HEK293 (cell line): ENCODE measurements around the gene SPTBN2.

ENCODE experiments used
- CTCF ChIA-PET: fragments of 350-600 bp; formaldehyde crosslinking; extraction: SDS; loops from one replicate; lab custom pipeline; 2021; ENCODE audit warnings: antibody characterized with exemption; lab: Yijun Ruan, JAX
- POLR2A ChIA-PET: fragments of 300-600 bp; formaldehyde crosslinking; extraction: SDS; loops from one replicate; lab custom pipeline; 2020; ENCODE audit warnings: antibody characterized with exemption, inconsistent platforms; lab: Yijun Ruan, JAX
- H3K27ac ChIP-seq: fragments of 200-500 bp; sonication (Bioruptor generic); 2 replicates; pipeline ENCODE4 v1.5.1; 2014; ENCODE audit warnings: low read depth, low read length, control low read depth, inconsistent platforms; ENCODE audit errors: extremely low read depth
- H3K36me3 ChIP-seq, 2 experiments: fragments of 200-500 bp in 1 of 2; sonication (Bioruptor generic) in 1 of 2; 1 replicate in 1 of 2; 2 replicates in 1 of 2; pipeline ENCODE4 v1.5.1; 2014 to 2017; ENCODE audit warnings: inconsistent platforms in 2 of 2, low read length in 2 of 2; ENCODE audit not compliant: control insufficient read depth in 2 of 2, insufficient read depth in 1 of 2
- H3K4me1 ChIP-seq: fragments of 200-500 bp; sonication (Bioruptor generic); 2 replicates; pipeline ENCODE4 v1.5.1; 2014; ENCODE audit warnings: mild to moderate bottlenecking, low read length, inconsistent platforms; ENCODE audit not compliant: control insufficient read depth, insufficient read depth
- H3K4me3 ChIP-seq: 2 replicates; pipeline ENCODE4 v1.5.1; 2011; ENCODE audit warnings: low read depth, mild to moderate bottlenecking, control low read depth, low read length, moderate library complexity
- H3K9me3 ChIP-seq: fragments of 200-500 bp; sonication (Bioruptor generic); 2 replicates; pipeline ENCODE4 v1.5.1; 2014; ENCODE audit warnings: low read depth, low read length, inconsistent platforms; ENCODE audit not compliant: control insufficient read depth, insufficient read depth
- GLIS1 ChIP-seq: fragments of 450-650 bp; formaldehyde crosslinking; IDR thresholded peaks from 2 replicates; pipeline ENCODE4 v1.5.1; 2016; ENCODE audit warnings: missing biosample characterization, missing genetic modification characterization
- GLIS2 ChIP-seq: fragments of 450-650 bp; formaldehyde crosslinking; IDR thresholded peaks from 2 replicates; pipeline ENCODE4 v1.5.1; 2016; ENCODE audit warnings: missing biosample characterization, missing genetic modification characterization
- MZF1 ChIP-seq: fragments of 450-650 bp; formaldehyde crosslinking; IDR thresholded peaks from 2 replicates; pipeline ENCODE4 v1.5.1; 2017; ENCODE audit warnings: missing biosample characterization, missing genetic modification characterization, borderline replicate concordance
- OVOL3 ChIP-seq: fragments of 450-650 bp; formaldehyde crosslinking; IDR thresholded peaks from 2 replicates; pipeline ENCODE4 v1.5.1; 2016; ENCODE audit warnings: missing biosample characterization, missing genetic modification characterization
- ZBTB17 ChIP-seq: fragments of 450-650 bp; formaldehyde crosslinking; IDR thresholded peaks from 2 replicates; pipeline ENCODE4 v1.5.1; 2016; ENCODE audit warnings: missing biosample characterization, missing genetic modification characterization
- ZBTB21 ChIP-seq: fragments of 450-650 bp; formaldehyde crosslinking; IDR thresholded peaks from 2 replicates; pipeline ENCODE4 v1.5.1; 2017; ENCODE audit warnings: missing biosample characterization, missing genetic modification characterization
- ZBTB26 ChIP-seq: fragments of 450-650 bp; formaldehyde crosslinking; optimal IDR thresholded peaks from 2 replicates; pipeline ENCODE3; 2016; ENCODE audit warnings: missing biosample characterization, mild to moderate bottlenecking, missing genetic modification characterization
- ZBTB8A ChIP-seq: fragments of 450-650 bp; formaldehyde crosslinking; IDR thresholded peaks from 2 replicates; pipeline ENCODE4 v1.5.1; 2016; ENCODE audit warnings: missing biosample characterization, missing genetic modification characterization
- ZEB2 ChIP-seq: fragments of 450-650 bp; formaldehyde crosslinking; IDR thresholded peaks from 2 replicates; pipeline ENCODE4 v1.5.1; 2016; ENCODE audit warnings: missing biosample characterization, missing genetic modification characterization
- ZFHX2 ChIP-seq: fragments of 450-650 bp; formaldehyde crosslinking; conservative IDR thresholded peaks from 2 replicates; pipeline ENCODE4 v1.5.1; 2016; ENCODE audit warnings: missing biosample characterization, missing genetic modification characterization
- ZIC2 ChIP-seq: fragments of 450-650 bp; formaldehyde crosslinking; IDR thresholded peaks from 2 replicates; pipeline ENCODE4 v1.5.1; 2016; ENCODE audit warnings: missing biosample characterization, missing genetic modification characterization
- ZNF138 ChIP-seq: fragments of 450-650 bp; formaldehyde crosslinking; IDR thresholded peaks from 2 replicates; pipeline ENCODE4 v1.5.1; 2016; ENCODE audit warnings: missing biosample characterization, missing genetic modification characterization, borderline replicate concordance
- ZNF155 ChIP-seq: fragments of 450-650 bp; formaldehyde crosslinking; IDR thresholded peaks from 2 replicates; pipeline ENCODE4 v1.5.1; 2016; ENCODE audit warnings: missing biosample characterization, missing genetic modification characterization
- ZNF157 ChIP-seq: fragments of 450-650 bp; formaldehyde crosslinking; IDR thresholded peaks from 2 replicates; pipeline ENCODE4 v1.5.1; 2016; ENCODE audit warnings: missing biosample characterization, missing genetic modification characterization
- ZNF26 ChIP-seq: fragments of 450-650 bp; formaldehyde crosslinking; IDR thresholded peaks from 2 replicates; pipeline ENCODE4 v1.5.1; 2016; ENCODE audit warnings: missing biosample characterization, missing genetic modification characterization
- ZNF350 ChIP-seq: fragments of 450-650 bp; formaldehyde crosslinking; IDR thresholded peaks from 2 replicates; pipeline ENCODE4 v1.5.0; 2017; ENCODE audit warnings: missing biosample characterization, mild to moderate bottlenecking, missing genetic modification characterization
- ZNF449 ChIP-seq: fragments of 450-650 bp; formaldehyde crosslinking; IDR thresholded peaks from 2 replicates; pipeline ENCODE4 v1.5.1; 2017; ENCODE audit warnings: missing biosample characterization, mild to moderate bottlenecking, missing genetic modification characterization, moderate library complexity
- ZNF501 ChIP-seq: fragments of 450-650 bp; formaldehyde crosslinking; IDR thresholded peaks from 2 replicates; pipeline ENCODE4 v1.5.1; 2016; ENCODE audit warnings: missing biosample characterization, missing genetic modification characterization
- ZNF585B ChIP-seq: fragments of 450-650 bp; formaldehyde crosslinking; IDR thresholded peaks from 2 replicates; pipeline ENCODE4 v1.5.1; 2016; ENCODE audit warnings: missing biosample characterization, missing genetic modification characterization
- ZNF777 ChIP-seq: fragments of 450-650 bp; formaldehyde crosslinking; IDR thresholded peaks from 2 replicates; pipeline ENCODE4 v1.5.1; 2017; ENCODE audit warnings: missing biosample characterization, missing genetic modification characterization, borderline replicate concordance
- ZNF837 ChIP-seq: fragments of 450-650 bp; formaldehyde crosslinking; IDR thresholded peaks from 2 replicates; pipeline ENCODE4 v1.5.1; 2016; ENCODE audit warnings: missing biosample characterization, missing genetic modification characterization
- ZSCAN30 ChIP-seq: fragments of 450-650 bp; IDR thresholded peaks from 2 replicates; pipeline ENCODE4 v1.5.1; 2018; ENCODE audit warnings: missing biosample characterization, mild to moderate bottlenecking, missing genetic modification characterization, moderate library complexity
- TF ChIP-seq, protein P1 (sequence below): fragments of 450-650 bp; formaldehyde crosslinking; IDR thresholded peaks from 2 replicates; pipeline ENCODE4 v1.5.1; 2016; ENCODE audit warnings: missing biosample characterization, missing genetic modification characterization
- TF ChIP-seq, protein P2 (sequence below): fragments of 450-650 bp; formaldehyde crosslinking; IDR thresholded peaks from 2 replicates; pipeline ENCODE4 v1.5.1; 2016; ENCODE audit warnings: missing biosample characterization, missing genetic modification characterization

The SPTBN2 gene

GRCh38 chr11:66728038-66728692 lies 851 bp downstream of the SPTBN2 start:
- peak overlapping the region; percentile 63 for H3K4me3 ChIP-seq
- ChIA-PET CTCF (no interaction called here), POLR2A (interaction anchor here (0.6 kb wide), 1 partner anchor 125 kb away, joined by 3 read pairs; no protein-coding TSS in a partner anchor)
- H3K9me3 ChIP-seq = no peaks in the 10 kb centered on the region
- TF ChIP-seq ZBTB8A (peak; percentile 41; the same call in 1 of the 2 replicates), GLIS1 (tag by site-specific recombination) (peak; percentile 29; the same call in 1 of the 2 replicates), ZEB2 (no peak), GLIS2 (tag by site-specific recombination) (peak; percentile 53), ZNF449 (tag by site-specific recombination) (no peak), ZBTB26 (tag by site-specific recombination) (peak; percentile 29), ZNF350 (tag by site-specific recombination) (no peak), ZBTB21 (tag by site-specific recombination) (no peak), OVOL3 (tag by site-specific recombination) (no peak), ZNF155 (no peak), MZF1 (tag by site-specific recombination) (no peak), ZNF157 (tag by site-specific recombination) (no peak), ZNF138 (tag by site-specific recombination) (no peak), ZIC2 (tag by site-specific recombination) (peak; percentile 28; the same call in 1 of the 2 replicates), ZSCAN30 (tag by site-specific recombination) (0 out of 2 replicates have a peak, but pooled peaks have one; percentile 29)
- TF ChIP-seq, protein P1, sequence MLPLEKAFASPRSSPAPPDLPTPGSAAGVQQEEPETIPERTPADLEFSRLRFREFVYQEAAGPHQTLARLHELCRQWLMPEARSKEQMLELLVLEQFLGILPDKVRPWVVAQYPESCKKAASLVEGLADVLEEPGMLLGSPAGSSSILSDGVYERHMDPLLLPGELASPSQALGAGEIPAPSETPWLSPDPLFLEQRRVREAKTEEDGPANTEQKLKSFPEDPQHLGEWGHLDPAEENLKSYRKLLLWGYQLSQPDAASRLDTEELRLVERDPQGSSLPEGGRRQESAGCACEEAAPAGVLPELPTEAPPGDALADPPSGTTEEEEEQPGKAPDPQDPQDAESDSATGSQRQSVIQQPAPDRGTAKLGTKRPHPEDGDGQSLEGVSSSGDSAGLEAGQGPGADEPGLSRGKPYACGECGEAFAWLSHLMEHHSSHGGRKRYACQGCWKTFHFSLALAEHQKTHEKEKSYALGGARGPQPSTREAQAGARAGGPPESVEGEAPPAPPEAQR = no peak
- no peaks in the 10 kb centered on the region; a peak in 1 of 3 replicates for H3K36me3 ChIP-seq
- no peak overlapping the region; the same call in 1 of the 2 replicates for H3K27ac ChIP-seq
- peaks cover 2% of the 10 kb centered on the region; the same call in 1 of the 2 replicates for H3K4me1 ChIP-seq

DNA sequence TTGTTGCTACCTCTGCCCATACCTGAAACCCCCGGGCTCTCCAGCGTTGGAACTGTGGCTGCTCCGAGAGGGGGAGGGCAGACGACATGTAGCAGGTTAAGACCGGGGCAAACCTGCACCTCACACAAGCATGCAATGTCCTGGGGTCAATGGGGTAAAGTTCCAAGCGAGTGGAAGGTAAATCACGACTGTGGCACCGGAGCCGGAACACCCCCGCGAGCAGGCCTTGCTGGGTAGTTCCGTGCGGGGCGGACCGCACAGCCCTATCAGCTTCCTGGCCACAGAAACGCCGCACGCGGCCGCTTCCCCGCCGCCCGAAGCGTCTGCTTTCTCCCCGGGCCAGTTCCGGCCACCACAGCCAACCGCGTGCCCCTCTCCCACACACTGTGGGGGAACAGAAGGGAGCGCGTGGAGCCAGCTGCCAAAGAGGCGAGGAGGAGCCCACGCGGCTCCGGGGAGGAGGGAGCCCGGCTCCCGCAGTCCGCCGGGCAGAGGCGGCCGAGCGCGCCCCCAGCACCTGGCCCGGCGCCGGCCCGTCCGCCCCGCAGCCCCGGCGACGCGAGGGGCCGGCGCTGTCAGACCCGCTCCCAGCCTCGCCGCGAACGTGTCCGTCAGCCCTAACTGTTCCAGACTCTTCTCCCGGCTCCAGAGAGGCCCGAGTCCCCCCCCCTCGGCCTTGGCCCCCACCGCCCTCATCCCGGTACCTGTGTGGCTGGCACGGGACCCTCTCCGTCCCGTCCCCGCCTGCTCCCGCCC lies 1.6 kb downstream of the SPTBN2 start:
- Histone ChIP-seq H3K9me3 (no peaks in the 10 kb centered on the region), H3K27ac (peak overlapping the region; percentile 61; the same call in 1 of the 2 replicates), H3K4me3 (peak overlapping the region; percentile 63), H3K36me3 (no peaks in the 10 kb centered on the region; a peak in 1 of 3 replicates), H3K4me1 (peaks cover 2% of the 10 kb centered on the region; the same call in 1 of the 2 replicates)
- ChIA-PET POLR2A (no interaction called here), CTCF (interaction anchor here (1.8 kb wide), 1 partner anchor 106 kb away, joined by 6 read pairs; no protein-coding TSS in a partner anchor)
- TF ChIP-seq ZEB2 = peak; percentile 42; the same call in 1 of the 2 replicates
- TF ChIP-seq ZBTB17 = no peak
- TF ChIP-seq ZNF26 = no peak
- TF ChIP-seq ZNF837 (tag by site-specific recombination) = no peak
- TF ChIP-seq ZFHX2 = peak; percentile 89
- TF ChIP-seq ZNF777 (tag by site-specific recombination) = no peak
- TF ChIP-seq ZNF585B (tag by site-specific recombination) = no peak
- TF ChIP-seq, protein P2, sequence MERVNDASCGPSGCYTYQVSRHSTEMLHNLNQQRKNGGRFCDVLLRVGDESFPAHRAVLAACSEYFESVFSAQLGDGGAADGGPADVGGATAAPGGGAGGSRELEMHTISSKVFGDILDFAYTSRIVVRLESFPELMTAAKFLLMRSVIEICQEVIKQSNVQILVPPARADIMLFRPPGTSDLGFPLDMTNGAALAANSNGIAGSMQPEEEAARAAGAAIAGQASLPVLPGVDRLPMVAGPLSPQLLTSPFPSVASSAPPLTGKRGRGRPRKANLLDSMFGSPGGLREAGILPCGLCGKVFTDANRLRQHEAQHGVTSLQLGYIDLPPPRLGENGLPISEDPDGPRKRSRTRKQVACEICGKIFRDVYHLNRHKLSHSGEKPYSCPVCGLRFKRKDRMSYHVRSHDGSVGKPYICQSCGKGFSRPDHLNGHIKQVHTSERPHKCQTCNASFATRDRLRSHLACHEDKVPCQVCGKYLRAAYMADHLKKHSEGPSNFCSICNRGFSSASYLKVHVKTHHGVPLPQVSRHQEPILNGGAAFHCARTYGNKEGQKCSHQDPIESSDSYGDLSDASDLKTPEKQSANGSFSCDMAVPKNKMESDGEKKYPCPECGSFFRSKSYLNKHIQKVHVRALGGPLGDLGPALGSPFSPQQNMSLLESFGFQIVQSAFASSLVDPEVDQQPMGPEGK = peak; percentile 72
- TF ChIP-seq GLIS2 (tag by site-specific recombination) = peak; percentile 63
- TF ChIP-seq ZNF501 (tag by site-specific recombination) = 0 out of 2 replicates have a peak, but pooled peaks have one; percentile 17
